SK-N-SH (cell line): ENCODE results near the gene INO80D. TPM values are rescaled to one million over a fixed set of nuclear protein-coding genes. Genes with fewer than 3 reads are reported as not detected.

ENCODE experiments used
- CTCF ChIA-PET: fragments of 300-600, 350-600 bp; formaldehyde crosslinking; extraction: SDS; loops from one replicate; lab custom pipeline; 2021; lab: Yijun Ruan, JAX
- POLR2A ChIA-PET: fragments of 350-600 bp; sonication (Branson Sonifier 250); formaldehyde crosslinking; extraction: SDS; loops from one replicate; lab custom pipeline; 2020; ENCODE audit warnings: antibody characterized with exemption, inconsistent platforms; lab: Yijun Ruan, JAX
- DNase-seq: peaks from one replicate; pipeline ENCODE4 v3.0.0; 2012
- H2AFZ ChIP-seq: fragments of 200-600 bp; sonication (generic); 2 replicates; pipeline ENCODE4 v1.8.1; 2016; ENCODE audit warnings: antibody characterized with exemption, mild to moderate bottlenecking, low read depth
- H3F3A ChIP-seq: fragments of 200-600 bp; sonication (generic); replicated peaks from 2 replicates; pipeline ENCODE3; 2016; ENCODE audit warnings: antibody characterized with exemption, mild to moderate bottlenecking; ENCODE audit not compliant: insufficient read depth
- H3K27ac ChIP-seq, 2 experiments: fragments of 200-500 bp in 1 of 2; fragments of 200-600 bp in 1 of 2; sonication (Bioruptor generic) in 1 of 2; sonication (generic), shearing (Covaris generic) in 1 of 2; 2 replicates each; pipeline versions ENCODE4 v1.5.1 to v1.6.1; 2014 to 2016; ENCODE audit warnings: low read depth in 2 of 2, inconsistent platforms in 1 of 2, low read length in 1 of 2, mild to moderate bottlenecking in 1 of 2, mixed read lengths in 1 of 2
- H3K27me3 ChIP-seq: fragments of 200-600 bp; sonication (generic), shearing (Covaris generic); 2 replicates; pipeline ENCODE4 v1.6.1; 2016; ENCODE audit warnings: mixed run types; ENCODE audit not compliant: insufficient read depth
- H3K36me3 ChIP-seq, 2 experiments: fragments of 200-500 bp in 1 of 2; fragments of 200-600 bp in 1 of 2; sonication (Bioruptor generic) in 1 of 2; sonication (generic) in 1 of 2; replicated peaks in 1 of 2; 2 replicates each; pipeline versions ENCODE3 to v1.5.1; 2014 to 2016; ENCODE audit warnings: low read length in 1 of 2, mild to moderate bottlenecking in 1 of 2; ENCODE audit not compliant: insufficient read depth in 2 of 2, control insufficient read depth in 1 of 2
- H3K4me1 ChIP-seq, 2 experiments: fragments of 200-500 bp in 1 of 2; fragments of 200-600 bp in 1 of 2; sonication (Bioruptor generic) in 1 of 2; sonication (generic), shearing (Covaris generic) in 1 of 2; 2 replicates each; pipeline versions ENCODE4 v1.5.1 to v1.6.1; 2014 to 2016; ENCODE audit warnings: low read depth in 1 of 2, low read length in 1 of 2, mixed run types in 1 of 2; ENCODE audit not compliant: insufficient read depth in 2 of 2, control insufficient read depth in 1 of 2
- H3K4me2 ChIP-seq: fragments of 200-600 bp; sonication (generic), shearing (Covaris generic); 2 replicates; pipeline ENCODE4 v1.6.1; 2017; ENCODE audit warnings: mixed run types
- H3K4me3 ChIP-seq, 2 experiments: fragments of 200-500 bp in 1 of 2; fragments of 200-600 bp in 1 of 2; sonication (Bioruptor generic) in 1 of 2; sonication (generic), shearing (Covaris generic) in 1 of 2; 2 replicates each; pipeline versions ENCODE4 v1.5.1 to v1.8.1; 2014 to 2016; ENCODE audit warnings: low read depth in 2 of 2, inconsistent platforms in 1 of 2, low read length in 1 of 2, mild to moderate bottlenecking in 1 of 2, mixed read lengths in 1 of 2, moderate library complexity in 1 of 2
- H3K79me2 ChIP-seq: fragments of 200-600 bp; sonication (generic); 2 replicates; pipeline ENCODE4 v1.8.1; 2017; ENCODE audit warnings: mild to moderate bottlenecking; ENCODE audit not compliant: insufficient read depth
- H3K9ac ChIP-seq: fragments of 200-600 bp; sonication (generic); 2 replicates; pipeline ENCODE4 v1.6.1; 2017; ENCODE audit warnings: mixed run types
- H3K9me2 ChIP-seq: fragments of 200-600 bp; sonication (generic); 2 replicates; pipeline ENCODE4 v1.6.1; 2017; ENCODE audit warnings: mixed run types
- H3K9me3 ChIP-seq: fragments of 200-600 bp; sonication (generic); 2 replicates; pipeline ENCODE4 v1.6.1; 2017; ENCODE audit warnings: mixed run types, mild to moderate bottlenecking, moderate library complexity
- H4K20me1 ChIP-seq: fragments of 200-600 bp; sonication (generic); 2 replicates; pipeline ENCODE4 v1.6.1; 2017; ENCODE audit warnings: mild to moderate bottlenecking, mixed run types; ENCODE audit not compliant: insufficient read depth
- CHD2 ChIP-seq: fragments of 150-350 bp; IDR thresholded peaks from 2 replicates; pipeline ENCODE4 v1.6.1; 2018; ENCODE audit warnings: low read length; ENCODE audit not compliant: partially characterized antibody
- ELF1 ChIP-seq: IDR thresholded peaks from 2 replicates; pipeline ENCODE4 v1.4.0; 2012
- FOXM1 ChIP-seq: IDR thresholded peaks from 2 replicates; pipeline ENCODE4 v1.4.0; 2012; ENCODE audit warnings: low read depth, mild to moderate bottlenecking
- GATA2 ChIP-seq: sonication (generic); formaldehyde crosslinking; IDR thresholded peaks from 2 replicates; pipeline ENCODE4 v1.5.0; 2020; ENCODE audit warnings: mild to moderate bottlenecking, missing genetic modification reagents
- IRF3 ChIP-seq: fragments of 150-350 bp; IDR thresholded peaks from 2 replicates; pipeline ENCODE4 v1.6.1; 2016; ENCODE audit warnings: mild to moderate bottlenecking, low read depth, low read length
- JUND ChIP-seq: IDR thresholded peaks from 2 replicates; pipeline ENCODE4 v1.4.0; 2012
- NRF1 ChIP-seq: IDR thresholded peaks from 2 replicates; pipeline ENCODE4 v1.6.1; 2012; ENCODE audit warnings: low read depth, mild to moderate bottlenecking, low read length
- PBX3 ChIP-seq: IDR thresholded peaks from 2 replicates; pipeline ENCODE4; 2012
- POLR2AphosphoS5 ChIP-seq: IDR thresholded peaks from 2 replicates; pipeline ENCODE4 v1.6.1; 2012; ENCODE audit warnings: low read depth, low read length
- RAD21 ChIP-seq: IDR thresholded peaks from 2 replicates; pipeline ENCODE4 v1.6.1; 2012; ENCODE audit warnings: mild to moderate bottlenecking, low read length
- REST ChIP-seq: IDR thresholded peaks from 2 replicates; pipeline ENCODE4 v1.6.1; 2012; ENCODE audit warnings: mild to moderate bottlenecking, low read depth, low read length, moderate library complexity
- SIN3A ChIP-seq: IDR thresholded peaks from 2 replicates; pipeline ENCODE4 v1.6.1; 2012; ENCODE audit warnings: low read depth, mild to moderate bottlenecking, low read length, moderate library complexity, borderline replicate concordance
- SMC3 ChIP-seq: IDR thresholded peaks from 2 replicates; pipeline ENCODE4 v1.6.1; 2012; ENCODE audit warnings: low read depth, low read length, improper control_type of control experiment
- YY1 ChIP-seq: IDR thresholded peaks from 2 replicates; pipeline ENCODE4 v1.4.0; 2012; ENCODE audit warnings: low read depth, mild to moderate bottlenecking
- ZBTB33 ChIP-seq: IDR thresholded peaks from 2 replicates; pipeline ENCODE4 v1.4.0; 2012; ENCODE audit warnings: low read depth, borderline replicate concordance
- WGBS: methylation state at CpG from one replicate; pipeline ENCODE4 v1.1.6; 2017; ENCODE audit warnings: low lambda C conversion rate; 5-methylcytosine and 5-hydroxymethylcytosine counted together
- polyA plus RNA-seq, 3 experiments: library from polyadenylated mRNA; depleted of rRNA; stranded (reverse); fragments of >200 nt; gene quantifications; 2 replicates each; pipeline ENCODE4 v1.2.3, GENCODE V29; 2012

The INO80D gene
- polyA plus RNA-seq, 1 of the 3 experiments (the other 2 are of a cell fraction) = 0.69 TPM

- no peaks in the 10 kb centered on the region for H3K27me3 ChIP-seq
- CTCF ChIA-PET = no interaction called here
- no peak overlapping the region for H3K4me3 ChIP-seq
- H2AFZ ChIP-seq = no peak overlapping the region
- POLR2A ChIA-PET = no interaction called here
- H3K9me3 ChIP-seq = no peaks in the 10 kb centered on the region
- WGBS = 96% methylated on average over 19 of the region's 21 CpGs
- no peaks in the 10 kb centered on the region for H4K20me1 ChIP-seq
- no peaks in the 10 kb centered on the region for H3F3A ChIP-seq
- H3K79me2 ChIP-seq = no peaks in the 10 kb centered on the region
- no peak for TF ChIP-seq JUND
- TF ChIP-seq RAD21 = no peak
- TF ChIP-seq PBX3 = no peak
- TF ChIP-seq SIN3A = no peak
- no peak for TF ChIP-seq YY1
- TF ChIP-seq GATA2 (CRISPR knock-in tag) = no peak
- TF ChIP-seq REST = no peak
- TF ChIP-seq NRF1 = no peak
- TF ChIP-seq SMC3 = no peak
- TF ChIP-seq ELF1 = no peak
- no peak for TF ChIP-seq ZBTB33
- TF ChIP-seq POLR2AphosphoS5 = no peak
- TF ChIP-seq FOXM1 = no peak
- TF ChIP-seq CHD2 = no peak
- no peak for TF ChIP-seq IRF3
- TF ChIP-seq, all 33 proteins: peak for 0
- no peak overlapping the region for H3K27ac ChIP-seq
- H3K4me1 ChIP-seq = no peaks in the 10 kb centered on the region
- H3K4me2 ChIP-seq = no peak overlapping the region
- H3K9ac ChIP-seq = no peak overlapping the region
- H3K9me2 ChIP-seq = no peaks in the 10 kb centered on the region
- DNase-seq = no peak
- H3K36me3 ChIP-seq = peaks cover 11 to 46% of the 10 kb centered on the region in 2 experiments
Measured at GRCh38 chr2:206116278-206116677, 30.3 kb upstream of the INO80D start.
